Activated CD4-positive, alpha-beta T cell treated with anti-CD3 and anti-CD28 coated beads, Interleukin-2, amount 50 U/mL, for 4 hours (primary cell): Measurements from ENCODE around the gene NEDD1.

Experiments
- DNase-seq, 2 experiments: peaks; one replicate each; pipeline ENCODE4 v3.0.0-alpha.2; 2020

NEDD1 gene

GRCh38 chr12:96902076-96902475, 5.0 kb upstream of the NEDD1 start:
- no peak for DNase-seq

DNA sequence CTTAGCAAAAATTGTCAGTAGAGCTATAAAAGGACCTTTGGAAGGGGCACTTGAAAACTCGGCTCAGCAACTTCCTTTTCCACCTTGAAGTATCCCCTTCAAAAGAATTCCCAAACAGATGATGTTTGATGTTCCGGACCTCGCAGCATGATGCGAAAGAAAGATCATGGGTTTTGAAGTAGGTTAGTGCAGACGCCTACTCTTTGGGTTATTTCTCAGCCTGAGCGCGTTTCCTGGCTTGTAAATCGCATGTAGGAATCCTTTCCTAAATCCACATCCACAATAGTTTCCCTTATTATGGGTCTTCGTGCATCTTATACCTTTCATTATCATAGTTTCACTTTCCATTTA, 584 bp upstream of the NEDD1 start:
- peak in 1 of 2 experiments; percentile 2 for DNase-seq

- peak; percentile 6 to 20 for DNase-seq
These were observed 790 bp downstream of the NEDD1 start for GRCh38 chr12:96907671-96908422.

DNA sequence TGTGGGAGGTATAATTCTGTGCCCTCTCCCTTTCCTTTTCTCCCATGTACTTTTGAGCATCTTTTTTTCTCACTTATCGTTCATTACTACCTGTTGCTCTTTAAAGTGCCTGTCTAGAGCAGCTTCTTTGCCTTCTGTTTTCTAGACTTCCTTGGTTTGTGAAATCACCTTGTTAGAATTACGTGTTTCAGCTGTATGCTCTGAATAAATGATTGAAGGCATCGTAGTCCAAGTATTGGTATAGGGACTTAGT, 1.3 kb downstream of the NEDD1 start:
- DNase-seq = no peak

DNA sequence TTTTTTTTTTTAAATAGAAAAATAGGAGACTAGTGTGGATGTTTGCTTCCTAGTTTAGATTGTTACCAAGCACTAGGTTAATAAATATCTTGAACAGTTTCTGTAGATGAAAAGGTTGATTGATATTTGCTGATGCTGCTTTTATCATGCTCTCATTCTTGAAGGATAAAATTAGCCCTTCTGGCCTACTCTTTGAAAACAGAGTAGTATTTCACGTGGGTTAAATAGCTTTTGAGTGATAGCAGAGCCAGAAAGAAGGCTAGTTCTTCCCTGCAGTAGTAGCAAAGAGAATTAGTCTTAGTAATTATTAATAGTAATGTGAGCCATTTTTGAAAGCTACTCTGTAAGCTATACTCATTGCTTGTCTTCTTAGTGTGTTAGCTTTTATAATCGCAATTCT, 5.2 kb downstream of the NEDD1 start:
- DNase-seq = no peak

- no peak for DNase-seq
These were observed 5.9 kb downstream of the NEDD1 start for GRCh38 chr12:96912943-96913342.

GRCh38 chr12:96919510-96920210, 12.6 kb downstream of the NEDD1 start:
- no peak for DNase-seq

GRCh38 chr12:96948782-96949181, 41.7 kb downstream of the NEDD1 start:
- DNase-seq = no peak

DNA sequence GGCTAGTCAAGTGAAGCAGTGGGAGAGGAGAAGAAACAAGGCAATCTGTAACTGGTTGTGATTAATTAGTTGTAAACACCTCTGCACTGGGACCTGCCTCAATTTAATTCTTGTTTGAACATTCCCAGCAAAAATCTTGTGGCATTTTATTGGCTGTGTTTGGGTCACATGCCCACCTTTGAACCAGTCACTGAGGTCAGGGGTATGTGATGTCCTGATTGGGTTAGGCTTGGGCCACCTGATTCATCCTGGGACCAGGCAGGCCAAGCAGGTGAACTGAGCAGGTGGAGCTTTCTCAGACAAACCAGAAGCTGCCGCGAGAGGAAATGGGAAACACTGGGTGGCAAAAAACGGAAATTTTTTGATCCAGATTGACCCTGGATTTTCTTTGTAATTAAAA, 72.5 kb downstream of the NEDD1 start:
- DNase-seq = no peak

DNA sequence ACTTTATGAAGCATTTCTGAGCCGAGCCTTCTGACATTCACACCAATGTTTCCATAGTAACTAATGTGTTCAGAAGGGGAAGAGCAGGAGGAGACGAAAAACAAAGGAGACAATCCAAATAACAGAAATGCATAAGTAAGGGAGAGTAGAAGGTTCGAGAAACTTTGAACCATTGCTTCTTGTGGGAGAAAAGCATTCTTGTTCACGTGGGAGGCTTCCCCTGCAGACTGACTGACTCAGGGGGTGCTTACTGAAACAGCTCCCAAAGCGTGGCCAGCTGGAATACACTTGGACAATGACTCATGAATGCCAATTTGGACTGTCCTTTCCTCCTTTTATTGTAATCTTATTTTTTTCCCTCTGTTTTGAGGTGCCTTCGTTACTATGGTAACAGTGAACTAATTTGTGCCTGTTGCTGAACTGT, 73.9 kb downstream of the NEDD1 start:
- no peak for DNase-seq

GRCh38 chr12:96981911-96982310, 74.9 kb downstream of the NEDD1 start:
- DNase-seq = no peak

DNA sequence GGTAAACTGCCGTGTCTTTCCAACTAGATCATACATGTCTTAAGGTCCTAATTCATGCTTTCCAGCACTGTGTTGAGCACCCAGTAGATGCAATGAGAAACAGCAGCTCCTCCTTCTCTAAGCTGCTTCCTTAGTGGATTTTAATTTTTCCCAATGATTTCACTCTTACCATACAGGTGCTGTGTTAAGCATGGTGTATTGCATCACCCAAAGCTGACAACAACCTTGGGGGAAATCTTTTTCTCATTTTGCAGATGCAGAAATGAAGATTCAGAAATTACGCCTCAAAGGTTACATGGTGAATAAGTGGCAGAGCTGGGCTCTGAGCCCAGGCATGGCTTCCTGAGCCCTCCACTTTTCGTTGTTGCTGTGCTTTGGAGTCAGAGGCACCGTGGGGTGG, 75.6 kb downstream of the NEDD1 start:
- DNase-seq = no peak

DNA sequence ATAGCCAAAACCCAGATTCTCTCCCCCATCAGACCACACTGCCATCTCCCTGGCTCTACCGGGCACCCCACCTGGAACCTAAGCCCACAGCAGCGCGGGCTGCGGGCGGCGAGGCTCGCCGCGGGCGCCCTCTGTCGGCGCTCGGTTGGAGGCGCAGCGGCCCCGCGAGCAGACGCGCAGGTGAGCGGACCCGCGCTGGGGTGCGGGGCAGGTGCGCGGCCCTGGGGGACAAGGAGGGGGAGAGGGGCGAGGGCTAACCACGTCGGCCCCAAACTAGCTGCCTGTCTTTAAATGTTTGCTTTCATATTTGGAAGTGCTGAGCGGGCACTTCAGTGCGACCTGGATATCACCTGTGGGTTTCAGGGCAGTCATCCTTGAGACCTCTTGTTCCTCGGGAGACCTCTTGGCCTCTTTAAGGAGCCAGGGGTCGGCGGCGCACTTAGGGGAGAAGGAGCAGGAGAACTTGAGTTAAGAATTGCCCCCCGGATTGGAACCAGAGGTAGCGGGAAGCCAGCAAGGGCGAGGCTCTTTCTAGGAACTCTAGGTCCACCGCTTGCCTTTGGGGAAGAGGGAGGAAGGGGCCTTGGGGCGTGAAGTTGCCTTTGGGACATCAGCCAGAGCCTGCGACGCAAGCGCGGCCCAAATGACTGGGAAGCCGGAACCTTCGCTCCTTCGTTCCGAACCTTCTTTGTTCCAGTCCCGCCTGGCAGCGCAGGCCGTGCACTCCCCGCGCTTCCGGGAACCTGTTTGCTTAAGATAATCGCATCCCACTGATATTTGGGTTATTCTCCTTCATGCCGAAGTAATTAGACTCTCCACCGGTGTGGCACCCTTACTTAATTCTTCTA, 78.7 kb downstream of the NEDD1 start:
- DNase-seq = peak; percentile 22 to 27

DNA sequence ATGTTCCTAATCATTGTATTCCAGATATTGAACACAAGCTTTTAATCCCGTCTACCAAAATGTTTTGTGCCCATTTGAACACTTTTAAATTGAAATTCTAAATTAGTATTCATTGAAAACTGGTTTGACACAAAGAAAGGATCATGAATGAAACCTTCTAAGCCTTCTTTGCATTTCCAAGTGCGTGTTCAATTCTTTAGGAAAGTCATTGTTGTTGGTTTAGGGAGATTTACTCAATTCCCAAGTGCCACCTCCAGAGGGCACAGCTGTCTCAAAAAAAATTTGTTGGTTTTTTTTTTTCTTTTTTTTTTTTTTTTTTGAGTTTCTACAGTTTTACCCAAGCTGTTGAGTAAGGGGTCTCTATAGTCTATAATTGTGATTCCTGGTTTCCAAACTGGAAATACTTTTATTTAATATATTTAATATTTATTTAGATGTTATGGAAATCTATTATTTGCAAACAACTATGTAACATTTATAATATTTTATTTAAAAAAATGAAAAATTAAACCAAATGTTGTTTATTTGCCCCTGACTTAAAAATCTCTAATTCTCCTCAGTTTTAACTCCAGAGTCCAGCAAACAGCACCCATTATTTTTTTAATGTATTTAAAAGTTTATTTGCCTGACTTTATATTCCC, 79.9 kb downstream of the NEDD1 start:
- DNase-seq = no peak

DNA sequence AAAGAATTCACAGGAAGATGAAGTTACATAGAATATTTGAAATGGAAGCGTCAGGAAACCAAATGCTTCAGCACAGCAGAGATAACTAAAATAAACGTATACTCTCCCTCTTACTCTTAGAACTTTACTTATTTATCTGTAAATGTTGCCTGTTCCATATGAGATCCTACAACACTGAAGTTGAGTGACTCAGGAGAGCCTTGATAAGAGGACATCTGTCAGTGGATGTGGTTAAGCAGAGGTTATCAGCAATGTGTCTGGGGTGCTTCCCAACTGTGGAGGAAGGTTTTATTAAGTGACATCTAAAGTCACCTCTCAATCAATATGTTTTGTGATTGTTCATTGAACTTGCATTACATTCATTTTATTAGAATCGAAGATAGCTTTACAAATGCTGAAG, 81.9 kb downstream of the NEDD1 start:
- DNase-seq = no peak

GRCh38 chr12:96989916-96990315, 82.9 kb downstream of the NEDD1 start:
- DNase-seq = no peak

DNA sequence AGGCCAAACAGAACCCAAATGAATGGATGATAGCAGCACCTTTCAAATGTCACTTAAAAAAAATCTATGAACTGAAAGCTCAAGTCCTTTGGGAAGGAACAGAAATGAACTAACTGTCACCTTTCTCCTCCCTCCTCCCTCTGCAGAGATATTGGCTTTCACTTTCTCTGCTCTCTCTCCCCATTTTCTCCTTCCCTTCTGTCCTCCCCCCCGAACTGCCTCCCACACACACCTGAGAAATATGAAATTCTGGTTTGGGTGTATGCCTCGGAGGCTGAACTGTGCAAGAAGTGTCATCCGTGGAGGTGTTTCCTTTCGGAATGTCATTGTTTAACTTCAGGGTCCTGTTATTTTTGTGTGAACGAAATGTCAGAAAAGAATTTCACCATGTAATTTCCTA, 87.8 kb downstream of the NEDD1 start:
- no peak for DNase-seq

DNA sequence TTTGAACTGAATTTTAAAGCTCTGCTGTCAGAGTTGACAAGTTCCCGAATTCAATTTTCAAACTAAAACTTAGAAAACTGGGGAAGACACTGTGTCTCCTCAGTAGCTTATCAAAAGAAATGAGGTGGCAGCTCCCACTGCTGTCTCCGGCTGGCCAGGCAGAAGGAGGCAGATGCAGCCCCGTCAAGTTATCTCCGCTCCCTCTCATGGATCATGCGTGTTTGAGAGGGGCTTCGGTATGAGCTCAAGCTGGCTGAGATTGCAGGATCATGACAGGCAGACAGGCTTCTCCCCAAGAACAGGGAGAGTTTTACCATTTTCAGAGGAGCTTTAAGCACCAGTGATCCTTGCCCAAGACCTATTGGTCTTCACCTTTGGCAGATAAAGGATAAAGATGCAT, 88.8 kb downstream of the NEDD1 start:
- DNase-seq = no peak

GRCh38 chr12:96997797-96998484, 90.9 kb downstream of the NEDD1 start:
- no peak for DNase-seq

- DNase-seq = no peak
These were observed 96.2 kb downstream of the NEDD1 start for GRCh38 chr12:97003276-97003675.
